ENCODE measurements around the gene XYLT1.

The XYLT1 gene

GRCh38 chr16:17205279-17206211 is 265.2 kb downstream of the XYLT1 start:
- TF ChIP-seq CTCF (conservative IDR thresholded peaks at IDR 0.05; ENCODE audit: low read depth), result no peak
- ChIA-PET CTCF (interaction anchor here (0.6 to 1.0 kb wide), 6 partner anchors 11 to 795 kb away, joined by 3 to 8 read pairs (median 3); no protein-coding TSS in a partner anchor), POLR2A (ENCODE audit: low non-redundant PET) (no interaction called here)
- no peak overlapping the region for H3K27ac ChIP-seq
- no peak for DNase-seq (ENCODE audit: low spot score)

GRCh38 chr16:17204644-17205043 is 266.1 kb downstream of the XYLT1 start:
- no peak for DNase-seq (ENCODE audit: low spot score)
- TF ChIP-seq CTCF (conservative IDR thresholded peaks at IDR 0.05; ENCODE audit: low read depth), result no peak
- ChIA-PET CTCF (interaction anchor here (0.7 to 1.0 kb wide), 4 partner anchors 54 to 277 kb away, joined by 3 to 8 read pairs (median 3); no protein-coding TSS in a partner anchor), POLR2A (ENCODE audit: low non-redundant PET) (interaction anchor here (0.6 kb wide), 1 partner anchor 190 kb away, joined by 6 read pairs; no protein-coding TSS in a partner anchor)
- no peak overlapping the region for H3K27ac ChIP-seq

GRCh38 chr16:17204206-17204605 is 266.6 kb downstream of the XYLT1 start:
- no peak overlapping the region for H3K27ac ChIP-seq
- CTCF ChIA-PET, result interaction anchor here (1.0 kb wide), 1 partner anchor 263 kb away, joined by 8 read pairs; no protein-coding TSS in a partner anchor
- POLR2A ChIA-PET (ENCODE audit: low non-redundant PET), result interaction anchor here (0.6 kb wide), 1 partner anchor 190 kb away, joined by 6 read pairs; no protein-coding TSS in a partner anchor
- DNase-seq (ENCODE audit: low spot score), result no peak
- no peak for TF ChIP-seq CTCF (conservative IDR thresholded peaks at IDR 0.05; ENCODE audit: low read depth)

- ChIA-PET CTCF (no interaction called here), POLR2A (ENCODE audit: low non-redundant PET) (no interaction called here)
- TF ChIP-seq CTCF (conservative IDR thresholded peaks at IDR 0.05; ENCODE audit: low read depth), result no peak
- no peak for DNase-seq (ENCODE audit: low spot score)
- H3K27ac ChIP-seq, result no peak overlapping the region
Observed at GRCh38 chr16:17203424-17203823, 267.3 kb downstream of the XYLT1 start.

GRCh38 chr16:17199135-17199534 is 271.6 kb downstream of the XYLT1 start:
- DNase-seq (ENCODE audit: low spot score), result no peak
- ChIA-PET CTCF (no interaction called here), POLR2A (ENCODE audit: low non-redundant PET) (no interaction called here)
- H3K27ac ChIP-seq, result no peak overlapping the region
- TF ChIP-seq CTCF (conservative IDR thresholded peaks at IDR 0.05; ENCODE audit: low read depth), result no peak

- TF ChIP-seq CTCF (conservative IDR thresholded peaks at IDR 0.05; ENCODE audit: low read depth), result no peak
- ChIA-PET CTCF (no interaction called here), POLR2A (ENCODE audit: low non-redundant PET) (no interaction called here)
- DNase-seq (ENCODE audit: low spot score), result no peak
- no peak overlapping the region for H3K27ac ChIP-seq
Observed at GRCh38 chr16:17196526-17196925, 274.2 kb downstream of the XYLT1 start.
